ENCODE measurements around the gene INSRR.
A peak's percentile ranks its signal among the peaks of the same experiment; 100 is the strongest.

INSRR gene

DNA sequence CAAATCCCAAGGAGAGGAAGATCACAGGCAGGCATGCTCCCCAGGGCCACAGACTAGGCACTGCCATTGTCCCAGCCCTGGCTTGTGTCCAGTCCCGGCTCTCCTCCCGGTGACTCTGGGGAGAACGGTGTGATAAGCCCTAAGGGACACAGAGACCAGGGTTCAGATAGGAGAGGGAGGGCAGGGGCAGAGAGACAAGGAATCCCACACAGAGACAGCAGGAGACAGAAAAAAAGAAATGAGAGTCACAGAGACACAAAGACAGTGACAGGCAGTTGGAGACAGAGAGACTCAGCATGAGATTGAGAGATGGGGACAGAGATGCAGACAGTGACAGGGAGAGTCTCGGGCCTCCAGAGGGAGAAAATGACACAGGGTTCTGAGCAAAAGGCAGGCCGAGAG is 361 bp downstream of the INSRR start:
- H3K4me1 Mint-ChIP-seq: peaks cover 10 to 19% of the 10 kb centered on the region in 2 donors
- peaks cover 62 to 73% of the 10 kb centered on the region in 2 donors for H3K27me3 Mint-ChIP-seq
- ATAC-seq (replicated peaks) (no peak), DNase-seq (no peak)
- H3K4me3 Mint-ChIP-seq: peak overlapping the region in 1 of 2 donors; percentile 30
- no peaks in the 10 kb centered on the region for H3K9me3 Mint-ChIP-seq
- H3K27ac Mint-ChIP-seq: no peak overlapping the region
- no peaks in the 10 kb centered on the region for H3K36me3 Mint-ChIP-seq

DNA sequence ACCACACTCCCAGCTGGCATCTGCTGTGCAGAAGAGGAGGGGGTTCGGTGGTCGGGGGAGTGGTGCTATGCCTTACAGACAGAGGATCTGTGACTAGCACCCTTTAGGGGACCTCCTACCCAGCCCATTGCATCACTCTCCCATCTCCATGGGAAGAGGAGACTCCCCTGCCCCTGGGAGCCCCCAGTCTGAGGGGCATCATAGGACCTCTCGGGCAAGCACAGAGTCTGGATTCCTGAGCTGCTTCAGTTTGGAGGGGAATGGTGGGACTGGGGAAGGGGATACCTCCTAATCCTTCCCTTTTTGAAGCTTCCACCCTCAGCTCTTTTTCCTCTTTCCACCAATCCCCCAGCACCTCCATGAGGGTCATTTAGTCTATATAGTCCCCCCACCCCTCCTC is 1.4 kb downstream of the INSRR start:
- H3K27ac Mint-ChIP-seq: no peak overlapping the region
- peaks cover 61 to 73% of the 10 kb centered on the region in 2 donors for H3K27me3 Mint-ChIP-seq
- ATAC-seq (replicated peaks): no peak
- DNase-seq: no peak
- peaks cover 7 to 19% of the 10 kb centered on the region in 2 donors for H3K4me1 Mint-ChIP-seq
- H3K4me3 Mint-ChIP-seq: no peak overlapping the region
- no peaks in the 10 kb centered on the region for H3K36me3 Mint-ChIP-seq
- no peaks in the 10 kb centered on the region for H3K9me3 Mint-ChIP-seq

DNA sequence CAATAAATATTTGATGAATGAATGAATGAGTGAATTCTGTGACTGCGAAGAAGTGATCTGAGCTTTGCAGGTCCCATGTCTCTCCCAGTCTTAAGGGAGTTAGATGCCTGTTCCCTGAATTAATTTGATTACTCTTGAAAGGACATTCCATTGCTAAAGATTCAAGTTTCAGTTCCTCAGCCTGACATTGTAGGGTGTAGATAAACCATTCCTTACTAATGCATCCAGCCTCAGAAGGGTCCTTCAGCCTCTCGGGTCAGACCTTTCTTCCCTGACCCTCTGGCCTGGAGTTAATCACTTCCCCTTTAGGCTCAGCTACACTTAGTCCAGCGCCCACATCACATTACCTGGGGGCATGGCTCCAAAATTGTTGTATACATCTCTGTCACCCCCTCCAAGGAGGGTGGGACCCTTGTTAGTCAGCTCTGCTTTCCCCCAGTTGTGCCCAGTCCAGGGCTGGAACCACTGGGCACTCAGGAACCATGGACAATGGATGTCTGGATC is 2.6 kb downstream of the INSRR start:
- DNase-seq (no peak), ATAC-seq (replicated peaks) (no peak)
- H3K4me3 Mint-ChIP-seq: no peak overlapping the region
- H3K27ac Mint-ChIP-seq: no peak overlapping the region
- H3K9me3 Mint-ChIP-seq: no peaks in the 10 kb centered on the region
- H3K36me3 Mint-ChIP-seq: no peaks in the 10 kb centered on the region
- peaks cover 7 to 13% of the 10 kb centered on the region in 2 donors for H3K4me1 Mint-ChIP-seq
- H3K27me3 Mint-ChIP-seq: peaks cover 54 to 69% of the 10 kb centered on the region in 2 donors

DNA sequence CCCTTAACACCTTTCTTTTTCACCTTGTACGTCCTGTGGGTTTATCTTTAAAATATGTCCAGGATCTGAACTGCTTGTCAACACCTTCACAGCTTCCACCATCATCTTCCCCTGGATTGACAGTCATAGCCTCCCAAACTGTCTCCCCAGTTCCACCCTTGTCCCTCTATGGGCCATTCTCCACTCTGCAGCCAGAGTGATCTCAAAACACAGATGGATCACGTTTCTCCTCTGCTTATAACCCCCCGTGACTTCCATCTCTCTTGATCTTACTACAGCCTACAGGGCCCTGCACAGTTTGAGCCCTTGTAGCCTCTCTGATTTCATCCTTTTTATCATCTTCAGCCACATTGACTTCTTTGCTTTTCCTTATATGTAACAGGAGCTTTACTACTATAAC is 4.3 kb downstream of the INSRR start:
- no peak for ATAC-seq (replicated peaks)
- Mint-ChIP-seq H3K36me3 (no peaks in the 10 kb centered on the region), H3K4me1 (peaks cover 3 to 4% of the 10 kb centered on the region in 2 donors), H3K27me3 (peaks cover 48 to 65% of the 10 kb centered on the region in 2 donors), H3K27ac (no peak overlapping the region), H3K4me3 (no peak overlapping the region), H3K9me3 (no peaks in the 10 kb centered on the region)
- DNase-seq: no peak

DNA sequence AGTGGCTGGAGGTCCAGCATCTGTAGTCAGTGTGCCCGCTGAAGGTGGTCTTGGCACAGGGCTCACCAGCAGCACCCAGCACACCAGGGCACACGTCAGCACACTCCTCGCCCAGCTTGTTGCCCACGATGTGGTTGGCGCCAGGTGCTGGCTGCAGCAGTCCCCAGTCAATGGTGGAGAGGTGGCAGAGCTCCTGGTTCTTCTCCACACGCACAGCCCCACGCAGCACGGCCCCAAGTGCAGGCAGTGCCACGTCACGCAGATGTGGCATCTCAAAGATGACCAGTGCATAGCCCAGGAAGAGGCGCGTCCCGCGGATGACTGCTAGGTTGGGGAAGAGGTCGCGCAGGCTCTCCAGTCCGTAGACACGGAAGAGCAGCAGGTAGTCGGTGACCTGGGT is 5.2 kb downstream of the INSRR start:
- no peak for ATAC-seq (replicated peaks)

GRCh38 chr1:156852418-156852874 is 6.5 kb downstream of the INSRR start:
- peaks cover 7 to 13% of the 10 kb centered on the region in 2 donors for H3K4me1 Mint-ChIP-seq
- no peaks in the 10 kb centered on the region for H3K36me3 Mint-ChIP-seq
- H3K27me3 Mint-ChIP-seq: peaks cover 53 to 70% of the 10 kb centered on the region in 2 donors
- no peak overlapping the region for H3K4me3 Mint-ChIP-seq
- ATAC-seq (replicated peaks) (no peak), DNase-seq (no peak)
- H3K27ac Mint-ChIP-seq: no peak overlapping the region
- no peaks in the 10 kb centered on the region for H3K9me3 Mint-ChIP-seq

More for the DNA sequence above, 5.2 kb downstream of the INSRR start:
- DNase-seq: no peak
- no peaks in the 10 kb centered on the region for H3K36me3 Mint-ChIP-seq
- H3K4me1 Mint-ChIP-seq: peaks cover 5 to 8% of the 10 kb centered on the region in 2 donors
- H3K27ac Mint-ChIP-seq: no peak overlapping the region
- H3K27me3 Mint-ChIP-seq: peaks cover 53 to 70% of the 10 kb centered on the region in 2 donors
- H3K9me3 Mint-ChIP-seq: no peaks in the 10 kb centered on the region
- no peak overlapping the region for H3K4me3 Mint-ChIP-seq

- peaks cover 53 to 70% of the 10 kb centered on the region in 2 donors for H3K27me3 Mint-ChIP-seq
- H3K4me3 Mint-ChIP-seq: no peak overlapping the region
- no peaks in the 10 kb centered on the region for H3K9me3 Mint-ChIP-seq
- peaks cover 7 to 13% of the 10 kb centered on the region in 2 donors for H3K4me1 Mint-ChIP-seq
- no peaks in the 10 kb centered on the region for H3K36me3 Mint-ChIP-seq
- ATAC-seq (replicated peaks) (no peak), DNase-seq (no peak)
- no peak overlapping the region for H3K27ac Mint-ChIP-seq
Observed at GRCh38 chr1:156851779-156852417, 7.0 kb downstream of the INSRR start.

DNA sequence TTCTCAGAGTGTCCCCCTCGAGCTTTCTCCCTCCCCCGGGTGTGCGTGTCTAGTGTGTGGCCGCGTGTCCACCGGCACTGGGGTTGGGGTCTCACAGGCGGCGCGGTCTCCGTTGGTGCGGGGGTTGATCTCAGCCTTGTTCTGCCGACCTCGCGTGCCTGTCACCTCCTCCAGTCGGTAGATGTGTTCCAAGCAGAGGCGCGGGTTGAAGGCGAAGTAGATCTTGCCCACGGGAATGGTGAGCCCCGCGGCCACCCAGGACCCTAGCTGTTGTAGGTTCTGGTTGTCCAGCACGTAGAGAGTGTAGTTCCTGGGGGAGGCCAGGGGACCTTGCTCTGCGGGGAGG is 9.8 kb downstream of the INSRR start:
- ATAC-seq (replicated peaks): no peak
- Mint-ChIP-seq H3K27me3 (peaks cover 70 to 85% of the 10 kb centered on the region in 2 donors), H3K4me1 (peaks cover 13 to 25% of the 10 kb centered on the region in 2 donors), H3K27ac (no peak overlapping the region), H3K36me3 (no peaks in the 10 kb centered on the region), H3K4me3 (no peak overlapping the region), H3K9me3 (no peaks in the 10 kb centered on the region)
- no peak for DNase-seq

- Mint-ChIP-seq H3K27me3 (peaks cover 70 to 86% of the 10 kb centered on the region in 2 donors), H3K36me3 (no peaks in the 10 kb centered on the region), H3K4me1 (peaks cover 16 to 25% of the 10 kb centered on the region in 2 donors), H3K9me3 (no peaks in the 10 kb centered on the region), H3K27ac (no peak overlapping the region), H3K4me3 (no peak overlapping the region)
- peak; percentile 46 to 54 for ATAC-seq (replicated peaks)
- no peak for DNase-seq
Observed at GRCh38 chr1:156848461-156849150, 10.3 kb downstream of the INSRR start.

DNA sequence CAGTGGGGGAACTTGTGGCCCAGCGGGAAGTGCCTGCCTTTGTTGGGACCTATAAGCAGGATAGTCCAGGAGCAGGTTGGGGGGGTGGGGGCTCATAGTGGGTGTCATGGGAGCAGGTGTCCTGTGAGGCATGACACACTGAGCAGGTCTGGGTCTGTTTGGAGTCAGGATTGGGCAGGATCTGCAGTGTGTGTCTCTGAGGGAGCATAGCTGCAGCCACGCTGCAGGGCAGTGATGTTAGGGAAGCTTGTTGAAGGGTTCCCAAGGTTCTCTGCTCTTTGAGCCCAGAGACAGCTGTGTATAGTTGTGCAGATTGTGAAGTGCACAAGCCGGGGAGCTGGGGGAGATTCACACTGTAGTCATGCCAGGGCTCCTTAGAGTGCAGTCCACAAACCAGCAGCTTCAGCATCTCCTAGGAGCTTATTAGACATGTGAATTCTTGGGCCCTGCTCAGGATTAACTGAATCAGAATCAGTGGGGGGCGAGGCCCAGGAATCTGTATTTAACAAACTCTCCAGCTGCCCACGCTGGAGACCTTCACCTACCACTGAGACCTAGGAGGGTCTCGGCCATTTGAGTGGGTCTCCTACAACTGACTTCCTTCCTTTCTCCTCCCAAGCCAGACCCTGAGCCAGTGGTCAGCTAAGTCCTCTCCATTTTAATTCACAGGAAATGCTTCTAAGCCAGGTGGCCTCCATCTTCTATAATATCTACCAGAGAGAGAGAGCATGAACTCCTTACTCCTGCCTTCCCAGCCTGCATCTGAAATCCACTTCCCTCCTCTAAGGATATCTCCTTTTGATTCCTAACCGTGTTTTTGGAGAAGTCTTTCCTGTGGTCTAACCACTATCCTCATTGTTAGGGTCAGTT is 11.1 kb downstream of the INSRR start:
- peaks cover 69 to 86% of the 10 kb centered on the region in 2 donors for H3K27me3 Mint-ChIP-seq
- DNase-seq: no peak
- H3K27ac Mint-ChIP-seq: no peak overlapping the region
- H3K9me3 Mint-ChIP-seq: no peaks in the 10 kb centered on the region
- no peak overlapping the region for H3K4me3 Mint-ChIP-seq
- no peak for ATAC-seq (replicated peaks)
- no peaks in the 10 kb centered on the region for H3K36me3 Mint-ChIP-seq
- peaks cover 16 to 25% of the 10 kb centered on the region in 2 donors for H3K4me1 Mint-ChIP-seq

GRCh38 chr1:156846643-156847042 is 12.3 kb downstream of the INSRR start:
- DNase-seq (no peak), ATAC-seq (replicated peaks) (no peak)
- H3K36me3 Mint-ChIP-seq: no peaks in the 10 kb centered on the region
- peaks cover 74 to 89% of the 10 kb centered on the region in 2 donors for H3K27me3 Mint-ChIP-seq
- no peaks in the 10 kb centered on the region for H3K9me3 Mint-ChIP-seq
- no peak overlapping the region for H3K27ac Mint-ChIP-seq
- peaks cover 16 to 25% of the 10 kb centered on the region in 2 donors for H3K4me1 Mint-ChIP-seq
- no peak overlapping the region for H3K4me3 Mint-ChIP-seq

GRCh38 chr1:156845953-156846545 is 12.9 kb downstream of the INSRR start:
- no peak for ATAC-seq (replicated peaks)
- peaks cover 79 to 88% of the 10 kb centered on the region in 2 donors for H3K27me3 Mint-ChIP-seq
- H3K4me3 Mint-ChIP-seq: no peak overlapping the region
- no peaks in the 10 kb centered on the region for H3K9me3 Mint-ChIP-seq
- peaks cover 16 to 25% of the 10 kb centered on the region in 2 donors for H3K4me1 Mint-ChIP-seq
- H3K36me3 Mint-ChIP-seq: no peaks in the 10 kb centered on the region
- H3K27ac Mint-ChIP-seq: no peak overlapping the region
- DNase-seq: no peak

DNA sequence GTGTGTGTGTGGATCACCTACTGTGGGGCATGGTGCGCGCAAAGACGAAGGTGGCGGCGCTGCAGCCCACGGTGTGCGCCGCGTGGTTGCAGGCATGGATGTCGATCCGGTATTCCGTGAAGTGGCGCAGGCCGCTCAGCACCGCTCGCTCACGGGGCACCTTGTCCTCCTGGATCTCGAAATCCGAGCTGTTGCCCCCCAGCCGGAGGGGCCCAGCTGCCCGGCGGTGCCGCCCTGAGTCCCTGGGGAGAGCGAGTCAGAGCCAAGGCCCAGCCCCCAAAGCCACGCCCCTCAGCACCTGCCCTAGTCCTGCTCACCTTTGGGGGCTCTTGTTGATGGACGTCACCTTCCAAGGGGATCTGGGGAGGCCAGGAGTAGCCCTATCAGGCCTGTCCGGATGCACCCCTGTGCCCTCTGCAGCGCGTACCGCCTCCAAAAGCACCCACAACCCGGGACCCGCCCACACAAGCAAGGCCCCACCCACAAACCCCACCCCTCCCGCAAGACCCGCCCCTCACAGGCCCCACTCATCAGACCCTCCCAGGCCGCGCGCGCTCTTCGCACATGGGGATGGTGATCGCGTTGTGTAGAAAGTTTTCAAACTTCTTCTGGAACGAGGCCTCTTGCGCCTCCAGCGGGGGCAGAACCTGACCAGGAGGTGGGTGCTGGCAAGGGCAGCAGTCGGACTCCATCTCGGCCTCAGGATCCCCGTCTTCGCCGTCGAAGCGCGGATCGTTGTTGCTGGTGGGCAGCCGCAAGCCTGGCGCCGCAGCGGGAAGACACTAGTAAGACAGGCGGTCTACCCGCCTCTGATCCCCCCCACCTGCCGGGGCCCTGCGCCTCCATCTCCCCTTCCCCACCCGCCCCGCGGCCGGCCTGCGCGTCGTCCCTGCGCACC is 13.6 kb downstream of the INSRR start:
- Mint-ChIP-seq H3K36me3 (no peaks in the 10 kb centered on the region), H3K9me3 (no peaks in the 10 kb centered on the region), H3K4me3 (peak overlapping the region; percentile 29 to 47), H3K27me3 (peaks cover 86 to 94% of the 10 kb centered on the region in 2 donors), H3K27ac (no peak overlapping the region), H3K4me1 (peaks cover 16 to 25% of the 10 kb centered on the region in 2 donors)
- no peak for DNase-seq
- ATAC-seq (replicated peaks): peak in 1 of 2 donors; percentile 24
